NCI-H345 (cell line): ENCODE measurements around the gene GAK.

ENCODE experiments used
- DNase-seq: peaks from one replicate; lab custom pipeline; 2025; lab: John Stamatoyannopoulos, UW

Gene GAK

DNA sequence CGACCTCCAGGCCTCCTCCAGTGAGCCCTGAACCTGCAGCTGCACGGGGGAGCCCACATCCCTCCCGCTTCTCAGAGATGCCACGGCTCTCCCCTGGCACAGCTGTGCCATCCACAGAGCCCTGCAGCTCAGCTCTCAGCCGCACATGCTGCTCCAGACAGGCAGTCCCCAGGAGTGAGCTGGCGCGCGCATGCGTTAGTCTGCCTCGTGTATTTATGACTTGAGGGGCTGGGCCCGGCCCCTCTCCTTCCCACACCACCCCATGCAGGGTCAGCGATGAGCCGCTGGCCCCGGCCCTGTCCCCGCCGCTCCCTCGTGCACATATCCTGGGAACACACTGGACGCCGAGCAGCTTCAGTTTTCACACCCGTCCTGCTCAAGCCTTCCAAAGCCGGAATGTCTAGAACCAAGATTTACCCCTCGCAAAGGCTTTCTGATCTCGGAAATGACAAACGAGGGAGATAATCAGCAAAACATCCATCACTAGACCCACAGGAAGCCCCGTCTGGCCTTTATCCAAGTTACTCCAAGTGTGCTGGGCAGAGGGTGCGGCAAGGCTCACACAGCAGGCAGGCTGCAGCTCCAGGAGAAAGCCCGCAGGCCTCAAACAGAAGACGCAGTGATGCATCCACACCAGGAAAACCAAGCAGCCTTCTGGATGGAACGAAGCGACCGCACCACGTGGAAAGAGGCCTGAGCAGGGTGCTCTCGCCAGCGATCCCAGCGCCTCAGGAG, 24.3 kb downstream of the GAK start:
- DNase-seq: no peak

GRCh38 chr4:907103-907400, 25.1 kb downstream of the GAK start:
- no peak for DNase-seq

DNA sequence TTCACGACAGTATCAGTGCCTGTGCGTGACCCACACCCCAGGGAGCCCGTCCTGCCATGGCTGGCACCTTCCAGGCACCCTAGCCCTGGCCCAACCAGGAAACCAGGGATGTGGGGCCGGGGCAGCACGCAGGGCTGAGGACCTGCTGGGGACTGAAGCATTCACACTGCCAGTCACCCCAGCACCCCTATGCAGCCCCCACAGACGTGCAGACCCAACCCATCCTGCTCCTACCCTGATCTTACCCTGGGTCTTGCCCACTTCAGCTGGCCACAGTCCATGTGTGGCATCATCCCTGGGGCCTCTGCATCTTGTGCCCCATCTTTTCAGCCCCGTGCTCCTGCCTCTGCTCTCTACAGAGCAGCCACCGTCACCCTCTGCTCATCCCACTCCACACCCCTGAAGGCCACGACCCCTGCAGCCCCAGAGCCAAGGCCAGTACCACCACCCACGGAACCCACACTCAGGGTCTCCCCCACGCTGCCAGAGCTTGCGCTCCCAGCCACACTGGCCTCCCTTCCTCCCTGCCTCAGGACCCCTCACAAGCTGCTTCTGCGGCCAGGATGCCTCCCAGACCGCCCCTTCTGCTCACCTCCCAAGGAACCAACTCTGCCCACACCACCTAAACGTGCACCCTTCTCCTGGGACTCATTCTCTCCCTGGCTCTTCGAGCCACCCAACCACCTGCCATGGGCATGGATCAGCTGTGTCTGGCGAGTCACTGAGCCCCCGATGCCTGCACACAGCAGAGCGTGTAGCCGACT, 25.6 kb downstream of the GAK start:
- no peak for DNase-seq

DNA sequence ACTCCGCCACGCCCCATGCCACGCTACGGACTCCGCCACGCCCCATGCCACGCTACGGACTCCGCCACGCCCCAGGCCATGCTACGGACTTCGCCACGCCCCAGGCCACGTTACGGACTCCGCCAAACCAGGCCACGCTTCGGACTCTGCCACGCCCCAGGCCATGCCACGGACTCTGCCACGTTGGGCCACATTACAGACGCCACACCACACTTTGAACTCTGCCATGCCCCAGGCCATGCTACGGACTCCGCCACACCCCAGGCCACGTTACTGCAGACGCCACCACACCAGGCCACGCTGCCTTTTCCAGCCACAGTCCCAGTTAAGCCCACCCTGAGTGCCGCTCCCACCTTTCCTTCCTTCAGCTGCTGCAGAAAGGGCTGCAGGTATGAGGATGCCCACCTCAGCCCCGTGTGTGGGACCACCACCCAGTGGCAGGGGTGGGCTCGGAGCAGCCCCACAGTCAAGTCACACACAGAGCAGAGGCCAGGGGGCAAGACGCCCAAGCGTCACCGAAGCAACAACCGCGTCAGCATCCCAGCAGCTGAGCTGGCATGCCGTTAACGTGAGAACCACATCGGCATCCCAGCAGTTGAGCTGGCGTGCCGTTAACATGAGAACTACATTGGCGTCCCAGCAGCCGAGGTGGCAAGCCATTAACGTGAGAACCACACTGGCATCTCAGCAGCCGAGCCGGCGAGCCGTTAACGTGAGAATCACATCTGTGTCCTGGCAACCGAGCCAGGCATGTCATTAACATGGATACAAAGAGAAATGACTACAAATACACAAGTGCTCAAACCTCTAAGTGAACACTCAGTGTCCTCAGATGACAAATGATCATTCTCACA, 26.4 kb downstream of the GAK start:
- no peak for DNase-seq

DNA sequence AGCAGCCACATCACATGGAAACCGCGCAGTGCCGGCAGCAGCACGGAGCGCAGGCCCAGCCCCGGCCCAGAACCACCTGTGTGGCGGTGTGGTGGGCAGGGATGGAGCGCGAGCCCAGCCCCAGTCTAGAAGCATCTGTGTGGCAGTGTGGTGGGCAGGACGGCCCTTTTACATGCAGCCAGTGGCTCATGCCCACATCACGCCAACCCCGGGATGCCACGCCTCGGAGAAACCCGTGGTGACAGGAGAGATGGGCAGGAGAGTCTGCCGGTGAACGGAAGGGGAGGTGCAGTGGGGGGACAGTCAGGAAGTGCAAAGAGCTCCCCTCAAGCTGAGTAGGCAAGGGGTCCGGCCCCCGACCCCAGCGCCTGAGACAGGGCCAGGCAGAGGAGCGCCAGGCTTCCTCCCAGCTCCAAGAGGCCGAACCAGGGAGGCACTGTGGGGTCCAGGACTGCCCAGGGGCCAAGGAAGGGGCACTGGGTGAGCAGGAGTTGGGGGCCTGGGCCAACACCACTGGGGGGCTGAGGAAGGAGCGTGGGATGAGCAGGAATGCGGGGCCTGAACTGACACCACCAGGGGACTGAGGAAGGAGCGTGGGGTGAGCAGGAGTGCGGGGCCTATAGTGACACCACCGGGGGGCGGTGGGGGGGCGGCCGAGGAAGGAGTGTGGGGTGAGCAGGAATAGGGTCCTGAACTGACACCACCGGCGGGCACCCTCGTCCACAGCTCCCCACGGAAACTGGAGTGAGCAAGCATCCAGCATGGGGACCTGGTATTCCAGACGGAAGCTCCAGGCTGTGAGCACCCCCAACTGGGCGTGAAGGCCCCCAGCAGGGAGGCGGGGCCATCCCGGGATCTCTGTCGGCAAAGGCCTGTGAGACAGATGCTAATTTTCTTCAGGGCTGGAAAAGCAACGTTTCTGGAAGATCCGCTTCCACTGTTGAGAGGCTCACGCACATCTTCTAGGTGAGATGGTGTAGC, 28.8 kb downstream of the GAK start:
- no peak for DNase-seq

DNA sequence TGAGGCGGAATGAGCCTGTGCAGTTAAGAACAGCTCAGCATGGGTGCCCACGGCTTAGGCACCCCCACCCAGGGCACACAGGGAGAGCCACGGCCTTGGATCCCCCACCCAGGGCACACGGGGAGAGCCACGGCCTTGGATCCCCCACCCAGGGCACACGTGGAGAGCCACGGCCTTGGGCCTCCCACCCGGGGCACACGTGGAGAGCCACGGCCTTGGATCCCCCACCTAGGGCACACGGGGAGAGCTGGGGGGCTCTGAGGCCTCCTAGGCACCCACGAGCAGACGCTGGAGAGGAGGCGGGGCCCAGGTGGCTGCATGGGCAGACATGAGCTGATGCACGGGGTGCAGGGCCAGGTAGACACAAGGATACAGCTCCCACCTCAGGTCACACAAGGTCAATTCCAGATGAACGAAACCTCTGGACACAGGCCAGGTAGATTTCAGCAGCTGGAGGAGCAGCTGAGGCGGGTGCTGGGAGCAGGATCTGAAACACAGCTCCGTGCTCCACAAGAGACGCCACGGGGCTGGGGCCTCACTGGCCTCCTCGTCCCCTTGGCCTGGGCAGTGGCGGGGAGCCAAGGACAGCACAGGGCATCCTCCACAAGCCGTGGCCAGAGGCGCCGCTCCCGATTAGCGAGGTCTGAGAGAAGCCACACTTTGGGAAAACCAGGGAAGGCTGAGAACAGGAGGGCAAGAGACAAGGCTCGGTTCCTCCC, 30.8 kb downstream of the GAK start:
- no peak for DNase-seq

DNA sequence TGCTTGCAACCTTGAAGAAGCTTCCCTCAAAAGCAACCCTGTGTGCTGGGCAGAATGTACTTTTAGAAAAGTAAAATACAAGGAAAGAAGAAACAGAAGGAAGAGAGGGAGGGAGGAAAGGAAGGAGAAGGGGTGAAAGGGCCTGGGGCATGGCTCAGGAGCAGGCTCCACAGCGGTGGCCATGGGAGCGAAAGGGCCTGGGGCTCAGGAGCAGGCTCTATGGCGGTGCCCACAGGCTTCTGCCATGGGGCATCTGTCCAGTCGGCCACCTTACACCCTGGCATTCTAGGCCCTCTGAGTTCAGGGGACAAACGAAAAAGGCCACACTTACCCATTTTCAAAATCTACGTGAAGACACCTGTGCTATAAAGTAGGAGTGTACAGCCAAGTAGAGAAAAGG, 31.4 kb downstream of the GAK start:
- DNase-seq: no peak

GRCh38 chr4:900073-900472, 32.0 kb downstream of the GAK start:
- no peak for DNase-seq

DNA sequence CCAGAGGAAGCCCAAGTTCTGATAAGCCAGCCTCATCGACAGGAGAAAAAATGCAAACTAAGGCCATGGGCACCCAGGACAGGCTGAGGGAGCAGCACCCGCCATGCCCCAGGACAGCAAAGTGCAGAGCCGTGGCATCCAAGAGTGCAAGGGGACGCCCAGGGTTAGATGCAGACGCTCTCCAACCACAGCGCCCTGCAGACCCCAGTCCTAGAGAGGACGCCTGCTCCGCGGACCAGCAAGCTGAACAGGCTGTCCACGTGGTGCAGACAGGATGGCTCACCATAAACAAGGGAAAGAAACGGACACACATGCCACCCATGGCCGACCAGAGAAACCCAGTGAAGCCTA, 32.6 kb downstream of the GAK start:
- no peak for DNase-seq

DNA sequence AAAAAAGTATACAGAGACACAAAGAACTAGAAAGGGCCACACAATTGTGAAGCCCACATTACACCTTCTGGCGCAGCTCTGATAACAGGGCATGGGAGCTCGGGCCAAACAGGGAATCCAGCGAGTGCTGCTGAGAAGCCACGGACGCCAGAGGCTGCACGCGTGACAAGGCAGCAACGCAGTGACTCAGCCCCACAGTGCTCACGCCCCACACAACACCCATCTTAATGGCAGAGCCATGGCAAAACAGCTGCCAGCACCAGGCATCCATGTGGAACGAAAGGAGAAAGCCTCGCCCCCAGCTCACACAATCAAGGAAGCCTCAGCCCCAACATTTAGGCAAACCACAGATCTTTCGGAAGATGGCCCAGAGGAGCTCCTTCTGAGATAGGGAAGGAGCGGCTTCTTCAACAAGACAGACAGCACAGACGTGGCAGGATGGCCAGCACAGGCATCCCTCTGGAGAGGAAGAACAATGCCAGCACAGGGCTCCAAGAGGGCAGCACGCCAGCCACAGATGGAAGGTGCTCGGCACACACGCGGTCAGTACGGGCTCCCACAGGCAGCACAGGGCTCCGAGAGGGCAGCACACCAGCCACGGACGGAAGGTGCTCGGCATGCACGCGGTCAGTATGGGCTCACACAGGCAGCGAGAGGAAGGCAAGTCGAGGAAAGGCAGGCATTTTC, 33.1 kb downstream of the GAK start:
- no peak for DNase-seq

GRCh38 chr4:898123-898522, 34.0 kb downstream of the GAK start:
- DNase-seq: no peak

DNA sequence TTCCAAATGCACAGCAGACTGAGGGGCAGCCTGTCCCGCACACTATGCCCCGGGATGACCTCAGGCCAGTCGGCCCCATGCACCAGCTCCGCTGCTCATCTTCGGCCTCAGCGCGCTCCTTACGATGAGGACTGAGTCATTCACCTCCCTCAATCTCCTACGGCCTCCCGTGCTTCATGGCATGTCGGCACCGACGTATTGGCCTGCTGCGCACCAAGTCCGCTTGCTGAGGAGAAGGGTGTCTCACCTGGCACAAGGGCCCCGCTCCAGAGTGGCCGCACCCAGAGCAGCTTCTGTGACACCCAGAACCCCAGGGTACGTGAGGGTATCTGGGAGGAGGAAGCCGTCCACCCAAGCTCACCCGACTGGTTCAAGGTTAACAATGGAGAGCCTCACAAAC, 35.5 kb downstream of the GAK start:
- DNase-seq: no peak

DNA sequence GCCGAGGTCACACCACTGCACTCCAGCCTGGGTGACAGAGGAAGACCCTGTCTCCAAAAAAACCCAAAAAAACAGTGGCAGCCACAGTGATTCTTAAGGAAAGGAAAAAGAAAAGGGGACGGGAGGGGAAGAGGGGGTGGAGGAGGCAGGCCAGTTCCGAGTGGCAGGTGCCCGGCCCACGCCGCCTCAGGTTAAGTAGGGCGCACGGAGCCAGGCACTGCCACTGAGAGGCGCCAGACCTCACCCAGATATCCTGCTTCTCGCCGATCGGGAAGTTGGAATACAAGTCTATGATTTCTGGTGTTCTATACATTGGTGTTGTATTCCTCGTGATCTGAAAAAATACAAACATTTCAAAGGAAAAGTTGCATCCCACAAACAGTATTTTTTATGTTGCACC, 35.9 kb downstream of the GAK start:
- DNase-seq: no peak

GRCh38 chr4:895596-895995, 36.5 kb downstream of the GAK start:
- DNase-seq: no peak

DNA sequence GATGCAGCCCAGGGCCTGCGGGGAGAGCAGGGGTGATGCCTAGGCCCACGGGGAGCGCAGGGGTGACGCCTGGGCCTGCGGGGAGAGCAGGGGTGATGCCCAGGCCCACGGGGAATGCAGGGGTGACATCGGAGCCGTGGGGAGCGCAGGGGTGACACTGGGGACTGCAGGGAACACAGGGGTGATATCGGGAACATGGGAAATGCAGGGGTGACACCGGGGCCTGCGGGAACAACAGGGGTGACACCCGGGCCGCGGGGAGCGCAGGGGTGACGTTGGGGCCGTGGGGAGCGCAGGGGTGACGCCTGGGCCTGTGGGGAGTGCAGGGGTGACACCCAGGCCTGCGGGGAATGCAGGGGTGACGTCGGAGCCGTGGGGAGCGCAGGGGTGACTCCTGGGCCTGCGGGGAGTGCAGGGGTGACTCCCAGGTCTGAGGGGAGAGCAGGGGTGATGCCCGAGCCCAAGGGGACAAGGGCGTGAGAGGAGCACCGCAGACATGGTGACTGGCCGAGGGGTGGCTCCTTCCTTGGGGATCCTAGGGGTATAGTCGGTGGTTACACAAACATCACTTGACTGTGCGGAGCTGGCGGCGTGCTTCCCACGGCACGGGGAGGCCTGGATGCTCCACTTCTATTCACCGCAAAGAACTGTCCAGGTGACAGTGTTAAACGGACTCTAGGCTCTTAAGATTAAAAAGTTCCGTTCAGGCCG, 38.0 kb downstream of the GAK start:
- DNase-seq: no peak

DNA sequence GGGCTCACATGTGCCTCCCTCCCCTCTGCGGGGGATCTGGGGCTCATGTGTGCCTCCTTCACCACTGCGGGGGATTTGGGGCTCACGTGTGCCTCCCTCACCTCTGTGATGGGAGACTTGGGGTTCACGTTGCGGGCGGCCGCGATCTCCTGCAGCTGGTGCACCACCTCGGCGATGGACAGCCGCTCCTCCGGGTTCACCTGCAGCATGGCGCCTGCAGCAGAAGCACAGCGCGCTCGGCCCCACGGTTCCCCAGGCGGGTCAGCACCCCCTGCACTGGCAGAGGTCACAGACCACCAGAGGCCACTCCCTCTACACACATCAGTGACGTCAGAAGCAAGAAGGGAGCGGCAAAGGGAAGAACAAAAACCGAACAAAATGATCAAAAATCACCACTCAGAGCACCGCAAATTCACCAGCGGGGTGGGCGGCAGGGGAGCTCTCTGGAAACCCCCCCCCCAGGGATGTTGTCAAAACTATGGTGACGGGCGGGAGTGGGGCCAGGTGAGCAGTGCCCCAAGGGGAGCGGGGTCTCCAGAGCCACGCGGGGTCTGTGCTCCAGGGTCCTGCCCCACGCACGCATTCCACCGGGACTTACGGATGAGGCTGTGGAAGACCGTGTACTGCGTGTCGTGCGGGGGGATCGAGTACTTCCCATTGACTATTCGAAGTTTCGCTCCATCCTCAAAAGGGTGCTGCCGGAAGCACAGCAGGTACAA, 38.7 kb downstream of the GAK start:
- DNase-seq: no peak

- no peak for DNase-seq
Observed at GRCh38 chr4:892780-893179, 39.3 kb downstream of the GAK start.

DNA sequence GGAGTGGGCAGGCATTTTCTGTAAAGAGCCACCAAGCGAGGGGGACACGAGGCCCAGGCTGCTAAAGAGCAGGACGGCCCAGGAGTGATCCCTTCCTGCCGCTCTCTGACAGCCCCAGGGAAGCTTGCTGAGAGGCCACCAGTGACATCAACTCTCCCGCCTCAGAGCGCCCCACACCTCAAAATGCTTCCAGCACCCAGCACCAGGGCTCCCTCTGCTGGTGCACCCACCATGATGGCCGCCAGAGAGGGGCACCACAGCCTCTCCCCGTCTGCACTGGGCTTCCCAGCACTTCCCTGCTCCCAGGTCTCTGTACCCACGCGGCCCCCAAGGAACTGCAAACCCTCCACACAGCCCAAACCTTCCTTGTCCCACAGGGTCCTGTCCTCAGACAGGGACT, 40.4 kb downstream of the GAK start:
- DNase-seq: no peak

DNA sequence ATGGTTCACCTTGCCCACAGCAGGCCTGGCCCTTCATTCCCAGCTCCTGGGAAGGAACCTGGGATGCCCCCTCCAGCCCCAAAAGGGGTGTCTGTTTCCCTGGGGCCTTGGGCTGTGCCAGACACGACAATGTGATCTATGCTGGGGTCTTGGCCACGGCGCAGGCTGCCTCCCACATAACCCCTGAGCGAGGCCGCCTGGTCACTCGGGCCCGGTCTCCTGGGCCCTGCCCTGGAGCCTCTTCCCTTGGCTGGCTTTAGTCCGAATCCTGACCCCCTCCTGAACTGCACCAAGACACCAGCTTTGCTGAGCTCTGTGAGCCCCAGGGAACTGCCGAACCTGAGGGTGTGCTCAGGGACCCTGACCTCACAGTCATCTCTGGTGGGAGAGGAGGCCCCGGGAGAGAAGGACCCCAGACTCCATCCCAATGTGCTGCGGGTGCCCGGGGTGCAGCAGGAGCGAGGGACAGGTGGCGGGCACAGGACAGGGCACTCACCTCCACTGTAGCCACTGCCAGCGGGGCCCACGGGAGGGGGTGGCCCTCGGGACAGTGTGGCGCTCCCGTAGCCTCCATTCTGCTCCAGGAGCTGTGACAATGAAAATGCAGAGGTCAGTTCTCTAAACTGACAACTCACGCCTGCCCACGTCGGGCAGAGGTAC, 42.0 kb downstream of the GAK start:
- no peak for DNase-seq
